ENCODE measurements around the gene MYEF2. TPM values are rescaled to one million over a fixed set of nuclear protein-coding genes. Genes with fewer than 3 reads are reported as not detected.

The MYEF2 gene
- total and polyA plus RNA-seq, 2 donors (not counting 3 experiments of a cell fraction or from before 2014, with no cell fraction given): 11.6 to 54.8 TPM

- dilution Hi-C loops (cut with MboI; ENCODE audit: extremely low pct_ligation_motif_present, low sequenced_read_pairs): no loop called here
- TF ChIP-seq JUN (IDR thresholded peaks at IDR 0.05; ENCODE audit: borderline replicate concordance, insufficient read depth, insufficient read length, low read depth) (no peak), GATA2 (IDR thresholded peaks at IDR 0.05; ENCODE audit: insufficient read depth, insufficient read length, low read depth, low read length) (no peak), MYC (IDR thresholded peaks at IDR 0.05; ENCODE audit: low read depth, low read length) (no peak), FOS (IDR thresholded peaks at IDR 0.05; ENCODE audit: borderline replicate concordance, insufficient read depth, low read length) (no peak), EZH2 (IDR thresholded peaks at IDR 0.05; ENCODE audit: borderline replicate concordance, low read depth, low read length, severe bottlenecking) (no peak), POLR2A (IDR thresholded peaks at IDR 0.05; ENCODE audit: low read depth, low read length) (no peak), CTCF (IDR thresholded peaks at IDR 0.05; ENCODE audit: extremely low read depth in 1 of 2, insufficient read depth in 1 of 2, low read depth in 1 of 2, low read length in 2 of 2) (no peak), POLR2AphosphoS5 (IDR thresholded peaks at IDR 0.05; ENCODE audit: insufficient read depth, low read depth, low read length) (no peak)
- TF ChIP-seq, protein P1, sequence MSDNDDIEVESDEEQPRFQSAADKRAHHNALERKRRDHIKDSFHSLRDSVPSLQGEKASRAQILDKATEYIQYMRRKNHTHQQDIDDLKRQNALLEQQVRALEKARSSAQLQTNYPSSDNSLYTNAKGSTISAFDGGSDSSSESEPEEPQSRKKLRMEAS (IDR thresholded peaks at IDR 0.05; ENCODE audit: insufficient read depth, insufficient read length): no peak
- Histone ChIP-seq H3K9me3 (replicated peaks; ENCODE audit: control insufficient read depth, insufficient read depth, low read length) (no peaks in the 10 kb centered on the region), H3K9me1 (replicated peaks; ENCODE audit: control insufficient read depth, extremely low read depth, insufficient read depth, low read length) (no peaks in the 10 kb centered on the region), H3K4me2 (ENCODE audit: insufficient read depth, low read length) (no peak overlapping the region), H3K4me1 (ENCODE audit: control insufficient read depth, extremely low read depth, insufficient read depth, low read length) (peaks cover 2% of the 10 kb centered on the region), H3K79me2 (ENCODE audit: control insufficient read depth, insufficient read depth, low read length) (no peaks in the 10 kb centered on the region), H4K20me1 (replicated peaks; ENCODE audit: control insufficient read depth, extremely low read depth, insufficient read depth, low read length) (no peaks in the 10 kb centered on the region), H3K4me3 (replicated peaks in 1 of 3; ENCODE audit: insufficient read depth in 1 of 3, low read depth in 1 of 3, low read length in 3 of 3) (no peak overlapping the region), H2AFZ (ENCODE audit: low read depth, low read length) (no peak overlapping the region), H3K36me3 (ENCODE audit: control insufficient read depth in 2 of 2, extremely low read depth in 1 of 2, insufficient read depth in 2 of 2, low read length in 2 of 2) (no peaks in the 10 kb centered on the region), H3K27me3 (ENCODE audit: control insufficient read depth in 2 of 2, insufficient read depth in 2 of 2, low read length in 2 of 2) (peaks cover 3 to 9% of the 10 kb centered on the region in 2 experiments), H3K9ac (replicated peaks; ENCODE audit: extremely low read depth, insufficient read depth, low read length) (no peak overlapping the region), H3K27ac (ENCODE audit: insufficient read depth, low read depth, low read length) (no peak overlapping the region)
- intact Hi-C loops (cut with micrococcal nuclease): no loop called here
- DNase-seq (ENCODE audit: low read depth, low spot score) (no peak), FAIRE-seq (no peak)
- BruUV-seq (replicated peaks): no TSS peak
- ChIA-PET CTCF (no interaction called here), POLR2A (interaction anchor here (0.6 kb wide), 1 partner anchor 41 kb away, joined by 4 read pairs; no protein-coding TSS in a partner anchor)
Measured at GRCh38 chr15:48182749-48183148, 4.7 kb upstream of the MYEF2 start.
